RWPE2 (cell line): Measurements from ENCODE around the gene ME2.
A peak's percentile ranks its signal among the peaks of the same experiment; 100 is the strongest.

Experiments
- ATAC-seq: fragments of 200-7000 bp; cut with Tn5 transposase; 3 replicates; pipeline ENCODE4 v1.9.1; 2021; ENCODE audit warnings: low read depth
- DNase-seq: peaks from one replicate; pipeline ENCODE4 v3.0.0-alpha.2; 2020; ENCODE audit warnings: low spot score
- H3K27ac ChIP-seq: fragments of 450-650 bp; 2 replicates; pipeline ENCODE4 v1.5.1; 2017; ENCODE audit warnings: mild to moderate bottlenecking; ENCODE audit not compliant: poor library complexity, severe bottlenecking
- H3K27me3 ChIP-seq: fragments of 250-450 bp; sonication (Bioruptor Pico); 2 replicates; pipeline ENCODE4 v1.5.1; 2021; ENCODE audit warnings: mild to moderate bottlenecking, moderate library complexity; ENCODE audit not compliant: insufficient read depth, poor library complexity, severe bottlenecking
- H3K36me3 ChIP-seq: fragments of 250-450 bp; sonication (Bioruptor Pico); 2 replicates; pipeline ENCODE4 v1.5.1; 2020; ENCODE audit warnings: low read depth, mild to moderate bottlenecking, moderate library complexity
- H3K4me1 ChIP-seq: fragments of 250-450 bp; sonication (Bioruptor Pico); 2 replicates; pipeline ENCODE4 v1.5.1; 2021; ENCODE audit warnings: mild to moderate bottlenecking, moderate library complexity; ENCODE audit not compliant: insufficient read depth, poor library complexity, severe bottlenecking
- H3K4me3 ChIP-seq: fragments of 250-450 bp; sonication (Bioruptor Pico); 2 replicates; pipeline ENCODE4 v1.5.1; 2021; ENCODE audit warnings: mild to moderate bottlenecking, moderate library complexity; ENCODE audit not compliant: severe bottlenecking
- H3K9me3 ChIP-seq: fragments of 250-450 bp; sonication (Bioruptor Pico); 2 replicates; pipeline ENCODE4 v1.5.1; 2021; ENCODE audit warnings: mild to moderate bottlenecking, moderate library complexity; ENCODE audit not compliant: severe bottlenecking
- CTCF ChIP-seq: fragments of 450-650 bp; IDR thresholded peaks from one replicate; pipeline ENCODE4 v1.5.1; 2017; ENCODE audit warnings: mild to moderate bottlenecking, moderate library complexity; ENCODE audit not compliant: poor library complexity, severe bottlenecking

Gene ME2

GRCh38 chr18:50836521-50836957, 42.4 kb upstream of the ME2 start:
- no peak for DNase-seq
- no peak for TF ChIP-seq CTCF

GRCh38 chr18:50839341-50839740, 39.6 kb upstream of the ME2 start:
- H3K27ac ChIP-seq = no peak overlapping the region
- H3K36me3 ChIP-seq = no peaks in the 10 kb centered on the region
- H3K4me3 ChIP-seq = no peak overlapping the region
- H3K4me1 ChIP-seq = peaks cover 18% of the 10 kb centered on the region
- no peaks in the 10 kb centered on the region for H3K9me3 ChIP-seq
- no peak for ATAC-seq
- no peak for DNase-seq
- TF ChIP-seq CTCF = no peak
- no peaks in the 10 kb centered on the region for H3K27me3 ChIP-seq

More at GRCh38 chr18:50836521-50836957, 42.4 kb upstream of the ME2 start:
- Histone ChIP-seq H3K36me3 (no peaks in the 10 kb centered on the region), H3K4me1 (peaks cover 18% of the 10 kb centered on the region), H3K27ac (peak overlapping the region; percentile 40), H3K4me3 (no peak overlapping the region), H3K9me3 (no peaks in the 10 kb centered on the region), H3K27me3 (no peaks in the 10 kb centered on the region)
- ATAC-seq = peak; percentile 91

- H3K27ac ChIP-seq = no peak overlapping the region
- DNase-seq (no peak), ATAC-seq (no peak)
- no peaks in the 10 kb centered on the region for H3K9me3 ChIP-seq
- no peaks in the 10 kb centered on the region for H3K36me3 ChIP-seq
- TF ChIP-seq CTCF = no peak
- no peak overlapping the region for H3K4me3 ChIP-seq
- H3K27me3 ChIP-seq = no peaks in the 10 kb centered on the region
- H3K4me1 ChIP-seq = peaks cover 18% of the 10 kb centered on the region
These were observed 38.9 kb upstream of the ME2 start for GRCh38 chr18:50839996-50840395.

GRCh38 chr18:50842846-50843245, 36.1 kb upstream of the ME2 start:
- H3K27ac ChIP-seq = no peak overlapping the region
- H3K36me3 ChIP-seq = no peaks in the 10 kb centered on the region
- ATAC-seq (no peak), DNase-seq (no peak)
- H3K4me3 ChIP-seq = no peak overlapping the region
- peaks cover 5% of the 10 kb centered on the region for H3K4me1 ChIP-seq
- no peaks in the 10 kb centered on the region for H3K9me3 ChIP-seq
- no peak for TF ChIP-seq CTCF
- H3K27me3 ChIP-seq = no peaks in the 10 kb centered on the region

- ATAC-seq (no peak), DNase-seq (no peak)
- no peaks in the 10 kb centered on the region for H3K27me3 ChIP-seq
- no peaks in the 10 kb centered on the region for H3K36me3 ChIP-seq
- no peaks in the 10 kb centered on the region for H3K4me1 ChIP-seq
- no peak overlapping the region for H3K27ac ChIP-seq
- TF ChIP-seq CTCF = no peak
- no peaks in the 10 kb centered on the region for H3K9me3 ChIP-seq
- no peak overlapping the region for H3K4me3 ChIP-seq
These were observed 34.4 kb upstream of the ME2 start for GRCh38 chr18:50844554-50844953.
